Neural crest cell (in vitro differentiated cells): ENCODE data around the gene SHTN1. TPM values are rescaled to one million over a fixed set of nuclear protein-coding genes. Genes with fewer than 3 reads are reported as not detected.

Experiments
- DNase-seq: peaks from one replicate; pipeline ENCODE4 v3.0.0; 2021; ENCODE audit warnings: low read depth, mixed read lengths, low spot score
- H3K27ac Mint-ChIP-seq: one replicate; pipeline ENCODE4 v1.8.0; 2021; ENCODE audit warnings: mild to moderate bottlenecking, mixed read lengths; ENCODE audit not compliant: unreplicated experiment
- H3K27me3 Mint-ChIP-seq: 2 replicates; pipeline ENCODE4 v1.8.0; 2021; ENCODE audit warnings: low read depth, mild to moderate bottlenecking, mixed read lengths
- H3K36me3 Mint-ChIP-seq: 2 replicates; pipeline ENCODE4 v1.8.0; 2021; ENCODE audit warnings: low read depth, mild to moderate bottlenecking, mixed read lengths
- H3K4me1 Mint-ChIP-seq: 2 replicates; pipeline ENCODE4 v1.8.0; 2021; ENCODE audit warnings: mixed read lengths
- H3K4me3 Mint-ChIP-seq: one replicate; pipeline ENCODE4 v1.8.0; 2021; ENCODE audit warnings: mild to moderate bottlenecking, mixed read lengths
- H3K9me3 Mint-ChIP-seq: 2 replicates; pipeline ENCODE4 v1.8.0; 2021; ENCODE audit warnings: mixed read lengths
- total RNA-seq: library from RNA; stranded (reverse); gene quantifications from 2 replicates; pipeline ENCODE4 v1.2.1, GENCODE V29; 2021
- TF ChIP-seq, protein P1 (sequence below): fragments of 200-600 bp; sonication (generic); conservative IDR thresholded peaks from 2 replicates; pipeline ENCODE4 v1.5.0; 2021; ENCODE audit warnings: antibody characterized with exemption, mild to moderate bottlenecking

Gene SHTN1
- total RNA-seq, 1 donor from 2014 or later: 10.0 TPM

DNA sequence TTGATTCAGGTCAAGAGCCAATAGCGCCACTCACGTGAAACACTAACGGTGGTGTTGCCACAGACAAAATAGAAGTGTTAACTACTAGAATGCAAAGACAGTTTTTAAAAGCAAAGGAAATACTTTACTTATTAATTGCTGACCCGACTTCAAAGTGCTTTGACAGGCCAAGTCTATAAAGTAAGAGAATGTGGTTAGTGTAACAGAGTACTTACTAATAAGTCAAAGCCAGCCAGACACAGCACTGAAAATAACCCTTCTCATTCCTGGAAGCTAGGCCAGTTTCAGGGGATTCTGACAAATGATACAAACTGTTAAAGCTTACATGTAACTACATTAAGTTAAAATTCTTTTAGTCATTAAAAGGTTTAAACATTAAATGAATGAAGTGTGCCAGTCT, 105.4 kb downstream of the SHTN1 start:
- Mint-ChIP-seq H3K36me3 (no peaks in the 10 kb centered on the region), H3K27ac (no peak overlapping the region), H3K9me3 (peaks cover 2% of the 10 kb centered on the region), H3K4me3 (no peak overlapping the region), H3K27me3 (no peaks in the 10 kb centered on the region), H3K4me1 (no peaks in the 10 kb centered on the region)
- DNase-seq: no peak
- TF ChIP-seq, protein P1, sequence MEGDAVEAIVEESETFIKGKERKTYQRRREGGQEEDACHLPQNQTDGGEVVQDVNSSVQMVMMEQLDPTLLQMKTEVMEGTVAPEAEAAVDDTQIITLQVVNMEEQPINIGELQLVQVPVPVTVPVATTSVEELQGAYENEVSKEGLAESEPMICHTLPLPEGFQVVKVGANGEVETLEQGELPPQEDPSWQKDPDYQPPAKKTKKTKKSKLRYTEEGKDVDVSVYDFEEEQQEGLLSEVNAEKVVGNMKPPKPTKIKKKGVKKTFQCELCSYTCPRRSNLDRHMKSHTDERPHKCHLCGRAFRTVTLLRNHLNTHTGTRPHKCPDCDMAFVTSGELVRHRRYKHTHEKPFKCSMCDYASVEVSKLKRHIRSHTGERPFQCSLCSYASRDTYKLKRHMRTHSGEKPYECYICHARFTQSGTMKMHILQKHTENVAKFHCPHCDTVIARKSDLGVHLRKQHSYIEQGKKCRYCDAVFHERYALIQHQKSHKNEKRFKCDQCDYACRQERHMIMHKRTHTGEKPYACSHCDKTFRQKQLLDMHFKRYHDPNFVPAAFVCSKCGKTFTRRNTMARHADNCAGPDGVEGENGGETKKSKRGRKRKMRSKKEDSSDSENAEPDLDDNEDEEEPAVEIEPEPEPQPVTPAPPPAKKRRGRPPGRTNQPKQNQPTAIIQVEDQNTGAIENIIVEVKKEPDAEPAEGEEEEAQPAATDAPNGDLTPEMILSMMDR: no peak

DNA sequence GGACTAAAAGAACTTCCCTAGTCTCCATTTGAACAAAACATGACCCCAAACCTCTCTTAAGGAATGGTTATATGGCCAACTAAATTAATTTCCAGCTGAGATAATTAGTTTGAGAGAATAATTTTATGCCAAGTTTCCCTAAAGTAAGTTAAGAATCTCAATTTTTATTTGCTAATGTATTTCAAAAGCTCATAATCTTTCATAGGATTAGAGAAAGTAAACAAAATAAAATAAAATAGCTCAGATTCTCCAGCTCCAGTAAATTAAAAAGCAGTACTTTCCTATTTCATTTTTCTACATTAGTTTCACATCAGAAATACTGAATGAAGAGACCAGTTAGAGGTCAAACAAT, 111.3 kb downstream of the SHTN1 start:
- Mint-ChIP-seq H3K9me3 (no peaks in the 10 kb centered on the region), H3K4me3 (no peak overlapping the region), H3K27me3 (peaks cover 28% of the 10 kb centered on the region), H3K4me1 (peaks cover 14% of the 10 kb centered on the region), H3K27ac (no peak overlapping the region), H3K36me3 (no peaks in the 10 kb centered on the region)
- DNase-seq: no peak
- TF ChIP-seq, protein P1: no peak

DNA sequence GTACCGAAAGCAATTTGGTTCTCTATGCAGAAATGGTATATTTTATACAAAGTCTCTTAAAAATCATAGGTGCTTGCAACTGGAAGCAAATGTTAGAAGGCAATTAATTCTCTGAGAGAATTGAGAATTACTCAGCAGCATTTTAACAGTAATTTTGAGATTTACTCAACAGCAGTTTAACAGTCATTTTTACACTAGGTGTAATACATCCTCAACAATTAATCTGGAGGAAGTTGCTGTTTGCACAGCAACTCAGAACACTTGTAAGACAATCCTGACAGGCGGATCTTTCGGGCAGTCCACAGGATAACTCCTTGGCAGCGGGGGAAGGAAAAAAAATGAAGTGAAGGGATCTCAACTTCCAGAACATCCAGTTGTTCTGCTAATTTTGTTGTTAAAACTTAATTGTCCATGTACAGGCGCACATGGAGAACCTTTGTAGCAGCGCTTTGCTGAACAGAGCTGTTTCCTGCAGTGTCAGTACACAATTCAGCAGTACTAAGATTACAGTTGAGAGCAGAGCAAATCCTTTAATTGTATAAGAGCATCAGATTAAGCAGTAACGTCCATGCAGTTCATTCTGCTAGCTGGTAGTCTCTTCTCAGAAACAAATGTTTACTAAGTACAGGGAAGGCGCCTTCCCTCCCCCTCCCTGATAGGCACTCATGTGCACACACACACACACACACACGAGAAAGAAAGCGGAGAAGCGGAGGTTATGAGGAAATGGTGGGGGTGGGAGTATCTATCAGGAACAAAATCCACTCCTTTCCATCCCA, 111.9 kb downstream of the SHTN1 start:
- TF ChIP-seq, protein P1: no peak

GRCh38 chr10:116891208-116891607, 113.8 kb downstream of the SHTN1 start:
- no peak overlapping the region for H3K27ac Mint-ChIP-seq
- no peaks in the 10 kb centered on the region for H3K9me3 Mint-ChIP-seq
- H3K4me3 Mint-ChIP-seq: no peak overlapping the region
- H3K27me3 Mint-ChIP-seq: peaks cover 39% of the 10 kb centered on the region
- no peaks in the 10 kb centered on the region for H3K36me3 Mint-ChIP-seq
- H3K4me1 Mint-ChIP-seq: peaks cover 14% of the 10 kb centered on the region
- DNase-seq: no peak
- TF ChIP-seq, protein P1: no peak

More for the DNA sequence above, 111.9 kb downstream of the SHTN1 start:
- DNase-seq: no peak
- Mint-ChIP-seq H3K9me3 (no peaks in the 10 kb centered on the region), H3K27me3 (peaks cover 31% of the 10 kb centered on the region), H3K4me1 (peaks cover 14% of the 10 kb centered on the region), H3K4me3 (no peak overlapping the region), H3K36me3 (no peaks in the 10 kb centered on the region), H3K27ac (no peak overlapping the region)

GRCh38 chr10:116889066-116889465, 115.9 kb downstream of the SHTN1 start:
- H3K4me3 Mint-ChIP-seq: no peak overlapping the region
- no peak overlapping the region for H3K27ac Mint-ChIP-seq
- TF ChIP-seq, protein P1: no peak
- peaks cover 49% of the 10 kb centered on the region for H3K27me3 Mint-ChIP-seq
- H3K9me3 Mint-ChIP-seq: no peaks in the 10 kb centered on the region
- H3K4me1 Mint-ChIP-seq: peaks cover 14% of the 10 kb centered on the region
- DNase-seq: no peak
- H3K36me3 Mint-ChIP-seq: no peaks in the 10 kb centered on the region
